NCI-H2081 treated with DMSO at 0.1 percent for 48 hours (cell line): ENCODE measurements around the gene FXR2.
A peak's percentile ranks its signal among the peaks of the same experiment; 100 is the strongest.
"Not testable (repeated sequence)": the region's sequence is repeated elsewhere in the genome, so short reads cannot be mapped to it uniquely, and the experiment has no call there.

Experiments
- DNase-seq: peaks from one replicate; lab custom pipeline; 2025; lab: John Stamatoyannopoulos, UW

FXR2 gene

DNA sequence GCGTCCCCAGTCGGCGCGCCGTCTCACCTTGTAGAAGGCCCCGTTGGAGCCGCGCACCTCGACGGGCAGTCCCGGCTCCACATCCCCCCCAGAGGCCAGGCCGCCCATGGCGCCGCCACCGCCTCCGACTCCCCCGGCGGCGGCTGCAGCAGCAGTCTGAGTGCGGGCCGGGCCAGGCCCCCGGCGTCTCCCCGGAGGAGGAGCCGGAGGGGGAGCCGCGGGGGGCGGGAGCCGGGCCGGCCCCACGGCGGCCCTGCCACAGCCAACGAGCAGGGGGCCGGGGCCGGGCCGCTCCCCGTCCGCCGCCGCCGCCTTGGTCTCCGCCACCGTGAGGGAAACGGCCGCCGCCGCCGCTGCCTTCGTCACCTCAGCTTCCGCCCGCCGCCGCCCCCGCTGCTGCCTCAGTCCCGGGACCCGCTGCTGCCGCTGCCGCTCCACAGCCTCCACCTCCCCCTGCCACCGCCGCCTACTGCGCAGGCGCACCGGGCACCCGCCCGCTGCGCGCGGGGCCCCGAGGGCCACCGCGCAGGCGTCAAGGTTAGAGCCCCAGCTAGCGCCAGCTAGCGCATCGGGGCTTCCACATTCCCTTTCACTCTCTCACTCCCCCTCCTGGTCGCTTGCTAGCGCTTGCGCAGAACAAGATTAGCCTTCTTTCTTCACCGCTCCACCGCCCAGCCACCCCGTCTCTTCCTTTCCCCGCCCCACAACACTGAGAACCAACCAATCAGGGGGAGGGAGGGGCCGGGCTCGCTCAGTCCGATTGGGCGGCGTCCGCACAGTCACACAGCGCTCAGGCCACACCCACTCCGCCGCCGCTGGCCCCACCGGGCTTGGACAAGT lies at the start of gene FXR2:
Gene FXR2 (minus strand): TSS at position 473 of the 840 bp plus-strand sequence. CDS start 365 bp downstream, at position 108.
- peak; percentile 97 for DNase-seq

DNA sequence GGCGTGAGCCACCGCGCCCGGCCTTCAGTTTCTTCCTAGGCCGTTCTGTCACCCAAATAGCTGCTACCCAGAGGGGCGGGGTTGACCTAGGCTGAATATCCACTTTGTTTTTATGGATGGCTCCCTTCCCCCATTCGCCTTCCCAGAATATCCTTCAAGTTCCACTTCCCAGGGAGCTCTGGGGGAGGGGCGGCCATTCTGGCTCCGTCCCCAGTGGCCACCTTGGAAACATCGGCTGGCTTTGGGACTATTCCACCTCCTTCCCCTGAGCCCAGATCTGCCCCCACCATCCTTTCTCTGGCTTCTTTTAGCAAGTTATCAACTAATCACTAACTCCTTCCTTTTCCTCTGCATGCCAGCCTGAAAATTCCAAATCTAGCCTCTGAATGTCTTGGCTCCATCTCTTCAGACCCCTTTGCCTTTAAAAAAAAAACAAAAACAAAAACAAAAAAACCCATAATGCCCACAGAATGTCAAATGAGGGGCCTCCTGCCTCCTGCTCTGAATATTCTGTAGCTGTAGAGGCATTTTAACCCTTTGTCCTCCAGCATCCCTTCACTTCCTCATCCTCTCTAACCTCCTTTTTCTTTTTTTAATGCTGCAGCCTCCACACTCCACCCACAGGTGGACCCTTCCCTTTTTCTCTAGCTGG lies 42.4 kb upstream of the FXR2 start:
- DNase-seq = no peak

DNA sequence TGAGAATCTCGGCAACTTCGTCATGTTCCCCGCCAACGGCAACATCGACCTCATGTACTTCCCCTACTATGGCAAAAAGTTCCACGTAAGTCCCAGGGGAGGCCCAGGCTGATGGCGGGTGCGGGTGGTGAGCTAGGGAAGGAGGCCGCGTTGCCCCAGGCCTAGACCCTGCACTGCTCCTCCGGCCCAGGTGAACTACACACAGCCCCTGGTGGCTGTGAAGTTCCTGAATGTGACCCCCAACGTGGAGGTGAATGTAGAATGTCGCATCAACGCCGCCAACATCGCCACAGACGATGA lies 40.8 kb upstream of the FXR2 start:
- no peak for DNase-seq

DNA sequence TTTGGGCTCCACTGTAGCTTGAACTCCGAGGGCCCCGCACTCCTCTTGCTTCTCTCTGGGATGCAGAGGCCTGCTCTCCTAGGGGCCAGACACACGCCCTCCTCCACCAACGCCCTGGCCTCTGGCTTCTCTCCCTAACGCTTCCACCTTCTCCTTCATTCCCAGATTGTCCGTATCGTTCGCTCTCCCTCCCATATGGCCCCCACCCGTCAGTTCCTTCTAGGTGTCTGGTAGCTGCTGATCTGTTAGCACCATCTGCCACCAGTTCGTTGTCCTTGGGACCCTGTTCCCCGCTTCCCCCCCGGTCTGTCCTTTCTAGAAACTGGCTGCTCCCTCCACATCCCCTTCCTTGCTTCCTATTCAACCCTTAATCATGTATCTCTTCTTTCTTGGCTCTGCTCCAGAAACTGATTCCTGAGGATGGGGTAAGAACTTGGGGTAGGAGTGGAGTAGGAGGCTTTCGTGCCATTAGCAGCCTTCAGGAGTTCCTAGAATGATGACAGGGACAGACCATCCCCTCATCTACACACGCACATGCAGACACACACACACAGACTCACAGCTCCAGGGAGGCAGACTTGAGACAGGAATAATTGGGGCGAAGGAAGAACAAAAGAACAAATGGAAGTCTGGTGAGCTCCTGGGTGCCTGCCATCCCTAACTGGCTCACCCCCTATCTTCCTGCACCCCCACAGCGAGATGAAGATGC lies 40.3 kb upstream of the FXR2 start:
- DNase-seq = no peak

DNA sequence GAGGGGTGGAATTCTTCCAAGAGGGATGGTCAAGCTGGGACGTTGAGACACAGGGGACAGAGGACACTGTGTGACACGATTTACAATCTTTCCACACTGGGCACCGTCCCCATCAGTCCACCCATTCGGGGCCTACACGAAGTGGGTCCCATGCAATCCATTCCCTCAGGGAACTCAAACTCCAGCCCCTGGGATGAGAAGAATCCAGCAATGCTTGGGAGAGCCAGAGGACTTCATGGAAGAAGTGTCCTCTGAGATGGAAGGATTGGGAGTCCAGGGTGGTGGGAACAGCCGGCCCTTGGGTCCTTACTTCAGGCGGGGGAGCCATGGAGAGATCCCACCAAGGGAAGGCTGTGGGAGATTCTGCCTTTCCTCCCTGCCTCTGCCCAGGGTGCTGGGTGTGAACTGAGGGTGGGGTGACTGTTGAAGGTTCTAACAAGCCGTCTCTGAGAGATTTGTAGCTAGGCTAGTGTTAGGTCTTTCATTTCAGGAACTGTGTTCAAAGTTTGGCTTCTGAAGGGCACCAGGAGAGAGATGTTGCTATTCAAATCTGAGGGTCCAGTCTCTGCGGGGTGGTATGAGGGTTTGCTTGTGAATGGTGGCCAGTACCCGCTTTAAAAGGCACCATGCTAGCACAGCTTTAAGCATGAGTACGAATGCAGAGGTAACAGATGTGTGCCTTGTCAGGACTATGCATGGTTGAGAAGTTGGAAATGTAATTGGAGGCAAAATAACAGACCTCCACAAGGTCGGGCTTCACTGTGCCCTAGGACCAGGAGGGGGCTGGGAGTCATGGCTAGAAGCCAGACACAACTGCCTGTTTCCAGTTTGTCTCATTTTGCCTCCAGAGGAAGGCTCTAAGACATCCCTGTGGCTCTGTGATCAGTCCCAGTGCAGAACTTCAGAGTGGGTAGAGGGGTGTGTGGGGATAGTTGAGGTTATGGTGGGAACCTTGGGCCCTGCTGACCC lies 38.0 kb upstream of the FXR2 start:
- DNase-seq = no peak

DNA sequence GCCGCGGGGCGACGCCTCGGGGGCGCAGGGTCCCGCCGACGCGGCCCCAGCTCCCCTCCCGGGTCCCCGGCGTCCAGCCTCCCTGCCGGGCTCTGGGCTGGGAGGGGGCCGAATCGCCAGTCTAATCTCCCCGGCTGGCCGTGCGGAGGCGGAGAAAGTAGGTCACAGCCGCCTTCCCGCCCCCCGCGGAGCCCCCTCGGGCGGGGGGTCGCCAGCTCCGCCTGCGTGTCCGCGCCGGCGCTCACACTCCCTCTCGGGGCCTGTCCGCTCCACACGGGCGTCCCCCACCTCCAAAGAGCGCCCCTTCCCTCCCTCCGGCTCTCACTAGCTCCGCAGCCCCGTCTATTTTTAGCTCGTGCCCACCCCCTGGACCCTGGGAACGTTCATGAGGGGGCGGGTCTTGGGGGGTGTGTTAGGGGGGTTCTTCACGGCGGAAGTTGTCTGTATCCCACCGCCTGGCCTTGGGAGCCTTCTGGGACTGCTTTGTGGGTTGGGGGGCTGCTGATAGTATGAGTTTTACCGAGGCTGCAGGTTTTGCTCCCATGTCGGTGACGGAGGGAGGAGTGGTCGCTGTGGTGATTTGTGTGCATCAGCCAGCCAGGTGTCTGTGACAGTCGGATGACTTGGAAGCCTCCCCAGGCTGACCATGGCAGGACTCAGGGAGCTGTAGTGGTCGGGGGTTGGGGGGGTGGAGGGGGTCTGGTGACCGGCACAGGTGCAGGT lies 37.1 kb upstream of the FXR2 start:
- DNase-seq = no peak

DNA sequence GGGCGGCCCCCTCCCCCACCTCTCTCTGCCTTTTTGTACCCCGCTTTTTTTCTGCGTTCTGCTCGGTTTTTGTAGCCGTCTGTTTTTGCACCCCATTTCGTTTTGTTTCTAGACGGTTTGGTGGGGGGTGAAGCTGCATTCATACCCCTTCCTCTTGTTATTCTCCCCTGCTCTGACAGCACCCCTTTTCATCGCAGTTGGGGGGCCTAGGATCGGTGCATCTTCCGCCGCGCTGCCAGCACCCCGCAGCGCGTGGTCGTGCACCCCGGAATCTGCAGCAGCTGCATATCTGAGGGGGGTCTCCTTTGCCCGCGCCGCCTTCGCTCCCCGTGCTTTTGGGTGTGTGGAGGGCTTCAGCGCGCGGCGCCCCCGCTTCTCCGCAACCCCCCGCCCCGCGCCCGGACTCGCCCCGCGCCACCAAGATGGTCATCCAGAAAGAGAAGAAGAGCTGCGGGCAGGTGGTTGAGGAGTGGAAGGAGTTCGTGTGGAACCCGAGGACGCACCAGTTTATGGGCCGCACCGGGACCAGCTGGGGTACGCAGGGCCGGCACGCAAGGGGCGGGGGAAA lies 36.5 kb upstream of the FXR2 start:
- DNase-seq = no peak

DNA sequence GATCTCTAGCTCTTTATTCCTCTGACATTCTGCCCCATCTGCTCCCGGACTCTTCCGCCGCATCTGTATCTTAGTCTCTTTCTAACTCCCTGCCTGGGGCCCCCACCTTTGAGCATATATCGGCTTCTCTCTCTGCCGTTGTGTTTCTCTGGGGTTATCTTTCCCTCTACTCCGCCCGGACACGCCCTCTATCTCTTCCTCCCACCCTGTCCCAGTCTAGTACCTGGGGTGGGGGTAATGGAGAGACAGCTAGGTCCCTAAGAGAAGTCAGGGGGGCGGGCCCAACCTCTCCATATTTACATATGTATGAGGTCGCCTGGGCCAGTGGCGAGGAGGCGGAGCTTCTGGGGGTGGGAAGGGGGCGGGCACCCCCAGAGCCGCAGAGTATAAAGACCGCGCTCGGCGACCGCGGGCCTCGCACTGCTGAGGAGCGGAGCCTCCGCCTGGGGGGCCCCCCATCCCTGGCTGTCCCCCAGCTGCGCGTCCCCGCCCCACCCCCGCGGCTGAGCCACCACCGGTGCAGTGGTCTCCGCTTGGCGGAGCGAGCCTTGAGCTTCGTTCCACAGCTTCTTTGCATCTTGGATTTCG lies 35.9 kb upstream of the FXR2 start, which contains the start of gene ATP1B2:
Gene ATP1B2 (plus strand): TSS at position 418 of the 588 bp plus-strand sequence. CDS start 593 bp downstream, outside the sequence.
- no peak for DNase-seq

DNA sequence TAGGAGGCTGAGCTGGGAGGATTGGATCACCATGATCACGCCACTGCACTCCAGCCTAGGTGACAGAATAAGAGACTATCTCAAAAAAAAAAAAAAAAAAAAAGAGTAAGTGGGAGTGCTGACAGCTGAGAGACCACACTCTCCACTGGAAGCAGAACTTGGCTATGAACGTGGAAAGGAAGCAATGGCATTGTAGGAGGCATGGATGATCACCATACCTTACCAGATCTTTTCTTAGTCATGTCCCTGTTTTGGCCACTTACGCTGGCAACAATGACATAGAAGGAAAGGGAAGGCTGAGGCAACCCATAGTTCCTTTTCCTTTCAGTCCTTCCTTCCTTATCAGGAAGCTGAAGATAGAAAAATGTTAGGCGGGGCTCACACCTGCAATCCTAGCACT lies 32.3 kb upstream of the FXR2 start:
- DNase-seq = no peak

DNA sequence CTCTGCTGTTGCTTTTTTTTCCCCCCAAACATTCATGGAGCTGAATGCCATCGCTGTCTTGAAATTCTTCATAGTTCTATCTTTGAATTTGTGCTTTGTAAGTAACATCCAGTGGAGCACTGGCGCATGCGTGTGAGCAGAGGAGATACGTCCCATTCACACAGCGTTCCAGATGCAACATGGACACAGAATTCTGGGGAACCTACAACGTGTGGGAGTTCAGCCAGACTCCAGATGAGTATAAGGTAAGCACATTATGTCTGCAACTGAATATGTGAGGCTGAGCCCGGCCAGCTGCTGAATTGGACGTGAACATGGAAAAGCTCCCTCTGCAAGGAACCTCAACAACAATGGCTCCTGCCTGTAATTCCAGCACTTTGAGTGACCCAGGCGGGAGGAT lies 31.8 kb upstream of the FXR2 start:
- DNase-seq = no peak

DNA sequence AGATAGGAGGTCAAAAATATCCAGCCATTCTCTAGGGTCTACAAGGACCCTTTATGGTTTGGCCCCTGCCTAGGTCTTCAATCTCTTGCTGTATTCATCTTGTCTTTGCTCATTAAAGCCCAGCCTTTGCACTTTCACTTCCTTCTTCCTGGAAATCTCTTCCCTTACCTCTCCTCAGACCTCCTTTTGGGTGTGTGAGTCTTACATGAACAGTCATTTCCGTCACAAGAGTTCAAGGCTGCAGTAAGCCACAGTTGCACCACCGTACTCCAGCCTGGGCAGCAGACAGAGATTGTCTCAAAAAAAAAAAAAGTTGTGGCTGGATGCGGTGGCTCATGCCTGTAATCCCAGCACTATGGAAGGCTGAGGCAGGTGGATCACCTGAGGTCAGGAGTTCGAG lies 30.1 kb upstream of the FXR2 start:
- DNase-seq = no peak

DNA sequence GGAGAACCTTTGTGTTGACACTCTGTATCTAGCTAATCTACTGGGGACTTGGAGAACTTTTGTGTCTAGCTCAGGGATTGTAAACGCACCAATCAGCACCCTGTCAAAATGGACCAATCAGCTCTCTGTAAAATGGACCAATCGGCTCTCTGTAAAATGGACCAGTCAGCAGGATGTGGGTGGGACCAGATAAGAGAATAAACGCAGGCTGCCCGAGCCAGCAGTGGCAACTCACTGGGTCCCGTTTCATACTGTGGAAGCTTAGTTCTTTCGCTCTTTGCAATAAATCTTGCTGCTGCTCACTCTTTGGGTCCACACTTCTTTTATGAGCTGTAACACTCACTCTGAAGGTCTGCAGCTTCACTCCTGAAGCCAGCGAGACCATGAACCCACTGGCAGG lies 26.9 kb upstream of the FXR2 start:
- not testable (repeated sequence) for DNase-seq

DNA sequence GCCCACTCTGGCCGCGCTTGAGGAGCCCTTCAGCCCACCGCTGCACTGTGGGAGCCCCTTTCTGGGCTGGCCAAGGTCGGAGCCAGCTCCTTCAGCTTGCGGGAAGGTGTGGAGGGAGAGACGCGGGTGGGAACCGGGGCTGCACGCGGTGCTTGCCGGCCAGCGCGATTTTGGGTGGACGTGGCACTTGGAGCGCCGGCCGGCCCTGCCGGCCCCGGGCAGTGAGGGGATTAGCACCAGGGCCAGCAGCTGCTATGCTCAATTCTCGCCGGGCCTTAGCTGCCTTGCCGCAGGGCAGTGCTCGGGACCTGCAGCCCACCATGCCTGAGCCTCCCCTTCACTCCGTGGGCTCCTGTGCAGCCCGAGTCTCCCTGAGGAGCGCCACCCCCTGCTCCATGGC lies 26.1 kb upstream of the FXR2 start:
- DNase-seq = no peak

DNA sequence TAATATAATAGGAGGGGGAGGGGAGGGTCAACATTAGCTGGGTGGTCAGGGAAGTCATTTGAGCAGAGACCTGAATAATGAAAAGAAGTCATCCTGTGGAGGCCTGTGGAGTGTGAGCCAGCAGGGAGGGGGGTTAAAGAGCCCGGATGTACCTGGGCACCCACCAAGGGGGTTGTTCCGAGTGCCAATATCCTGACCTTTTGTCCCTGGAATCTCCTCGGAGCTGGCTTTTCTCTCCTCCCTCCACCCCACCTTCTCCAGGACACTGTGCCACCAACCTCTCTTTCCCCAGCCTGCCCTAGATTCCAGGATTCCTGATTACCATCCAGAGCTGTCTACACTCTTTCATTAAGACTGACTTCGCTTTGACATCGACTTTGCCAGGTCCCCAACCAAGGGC lies 21.5 kb upstream of the FXR2 start:
- DNase-seq = no peak

DNA sequence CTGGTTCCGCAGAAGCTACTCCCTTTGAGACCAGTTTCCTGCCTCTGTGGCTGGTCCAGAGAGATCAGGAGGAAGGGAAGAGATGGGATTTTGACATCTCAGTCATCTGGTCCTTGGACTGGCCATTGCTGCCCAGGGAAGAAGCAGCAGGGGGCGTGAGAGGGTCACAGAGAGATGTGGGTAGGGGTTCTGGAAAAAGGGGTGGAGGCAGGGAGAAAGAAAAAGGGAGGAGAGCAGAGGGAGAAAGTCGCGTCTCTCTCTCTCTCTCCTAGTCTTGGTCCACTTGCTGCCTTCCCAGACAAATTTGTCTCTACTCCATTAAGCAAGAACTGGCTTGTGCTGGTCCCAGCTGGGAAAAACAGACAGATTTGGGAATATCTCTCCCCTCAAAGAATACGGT lies 19.7 kb upstream of the FXR2 start:
- no peak for DNase-seq

DNA sequence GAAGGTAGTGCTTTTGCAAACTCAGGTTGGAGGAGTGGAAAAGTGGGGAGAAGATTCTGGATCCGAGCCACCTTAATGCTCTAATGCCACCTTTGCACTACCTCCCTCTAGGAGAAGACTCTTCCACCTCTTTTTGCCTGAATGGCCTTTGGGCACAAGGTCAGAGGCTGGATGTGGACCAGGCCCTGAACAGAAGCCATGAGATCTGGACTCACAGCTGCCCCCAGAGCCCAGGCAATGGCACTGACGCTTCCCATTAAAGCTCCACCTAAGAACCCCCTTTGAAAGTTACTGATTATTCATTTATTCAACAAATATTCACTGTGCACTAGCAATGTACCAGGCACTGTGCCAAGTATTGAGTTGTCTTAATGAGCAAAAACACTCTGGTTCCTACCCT lies 18.4 kb upstream of the FXR2 start:
- DNase-seq = no peak

DNA sequence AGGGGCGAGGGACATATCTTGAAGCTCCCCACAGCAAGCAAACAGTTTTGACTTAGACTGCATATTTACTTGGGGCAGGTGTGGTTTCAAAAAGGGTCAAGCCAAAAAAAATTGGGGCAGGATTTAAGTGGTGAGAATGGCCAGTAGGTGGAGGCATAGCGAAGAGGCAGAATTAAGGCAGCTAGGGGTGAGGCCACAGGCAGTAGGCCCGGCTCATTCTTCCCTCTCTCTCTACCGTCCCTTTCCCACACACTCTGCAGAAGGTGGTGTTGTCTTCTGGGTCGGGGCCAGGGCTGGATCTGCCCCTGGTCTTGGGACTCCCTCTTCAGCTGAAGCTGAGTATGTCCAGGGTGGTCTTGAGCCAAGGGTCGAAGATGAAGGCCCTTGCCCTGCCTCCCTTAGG lies 17.8 kb upstream of the FXR2 start:
- no peak for DNase-seq

DNA sequence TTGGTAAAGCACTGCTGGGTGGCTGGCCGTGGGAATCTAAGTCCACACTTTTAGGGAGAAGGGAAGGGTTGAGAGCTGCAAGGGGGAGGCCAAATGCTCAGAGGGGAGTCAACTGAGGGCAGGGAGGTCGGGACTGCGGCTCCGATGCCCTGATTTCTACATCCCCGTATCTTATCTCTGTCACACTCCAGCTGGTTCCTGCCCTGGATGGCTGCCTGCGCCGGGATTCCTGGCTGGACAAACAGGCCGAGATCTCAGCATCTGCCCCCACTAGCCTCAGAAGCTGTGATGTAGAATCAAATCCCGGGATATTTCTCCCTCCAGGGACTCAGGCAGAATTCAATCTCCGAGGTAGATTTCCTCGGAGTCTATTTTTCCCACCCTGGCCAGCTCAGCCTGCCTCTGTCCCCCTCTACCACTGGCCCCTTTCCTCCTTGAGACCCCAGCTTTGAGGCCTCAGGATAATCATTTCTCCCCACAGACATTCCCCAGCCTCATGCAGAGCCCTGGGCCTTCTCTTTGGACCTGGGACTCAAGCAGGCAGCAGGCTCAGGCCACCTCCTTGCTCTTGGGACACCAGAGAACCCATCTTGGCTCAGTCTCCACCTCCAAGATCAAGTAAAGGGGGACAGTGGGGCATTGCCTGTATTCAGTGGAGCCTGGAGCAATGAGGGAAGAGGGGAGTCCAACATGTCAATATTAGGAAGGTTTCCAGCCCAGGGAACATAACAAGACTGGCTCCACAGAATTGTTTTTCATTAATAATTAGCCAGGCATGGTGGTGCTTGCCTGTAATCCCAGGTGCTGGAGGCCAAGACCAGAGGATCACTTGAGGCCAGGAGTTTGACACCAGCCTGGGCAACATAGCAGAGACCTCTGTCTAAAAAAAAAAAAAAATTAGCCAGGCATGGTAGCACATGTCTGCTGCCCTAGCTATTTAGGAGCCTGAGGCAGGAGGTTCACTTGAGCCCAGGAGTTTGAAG lies 17.0 kb upstream of the FXR2 start:
- no peak for DNase-seq

DNA sequence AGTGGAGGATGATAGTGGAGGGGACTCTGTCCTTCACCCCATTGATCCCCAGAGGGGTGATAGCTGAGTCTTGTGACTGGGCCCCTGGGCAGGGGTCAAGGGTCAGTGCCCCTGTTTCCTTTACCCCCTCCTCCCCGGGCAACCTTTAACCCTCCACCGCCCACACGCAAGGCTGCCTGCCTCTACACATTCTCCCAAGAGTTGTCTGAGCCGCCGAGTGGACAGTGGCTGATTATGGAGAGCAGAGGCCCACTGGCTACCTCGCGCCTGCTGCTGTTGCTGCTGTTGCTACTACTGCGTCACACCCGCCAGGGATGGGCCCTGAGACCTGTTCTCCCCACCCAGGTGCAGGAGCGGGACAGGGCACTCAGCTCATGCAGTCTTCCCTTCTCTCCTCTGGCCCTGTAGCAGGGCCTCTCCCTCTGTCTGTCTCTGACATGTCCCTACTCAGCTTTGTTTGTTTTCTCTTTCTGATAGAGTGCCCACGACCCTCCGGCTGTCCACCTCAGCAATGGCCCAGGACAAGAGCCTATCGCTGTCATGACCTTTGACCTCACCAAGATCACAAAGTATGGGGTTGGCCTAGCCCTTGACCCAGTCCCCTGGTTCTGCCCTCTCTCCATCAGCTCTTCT lies 15.4 kb upstream of the FXR2 start, which contains the start of gene SHBG:
Gene SHBG (plus strand): TSS at position 197 of the 633 bp plus-strand sequence. CDS start 38 bp downstream, at position 235.
- no peak for DNase-seq
